Smooth muscle cell of the brain vasculature (primary cell): ENCODE measurements around the gene PLCD4.

Source experiments
- DNase-seq: peaks from one replicate; pipeline ENCODE4 v3.0.0-alpha.2; 2012; ENCODE audit warnings: low read depth, low spot score

The PLCD4 gene

DNA sequence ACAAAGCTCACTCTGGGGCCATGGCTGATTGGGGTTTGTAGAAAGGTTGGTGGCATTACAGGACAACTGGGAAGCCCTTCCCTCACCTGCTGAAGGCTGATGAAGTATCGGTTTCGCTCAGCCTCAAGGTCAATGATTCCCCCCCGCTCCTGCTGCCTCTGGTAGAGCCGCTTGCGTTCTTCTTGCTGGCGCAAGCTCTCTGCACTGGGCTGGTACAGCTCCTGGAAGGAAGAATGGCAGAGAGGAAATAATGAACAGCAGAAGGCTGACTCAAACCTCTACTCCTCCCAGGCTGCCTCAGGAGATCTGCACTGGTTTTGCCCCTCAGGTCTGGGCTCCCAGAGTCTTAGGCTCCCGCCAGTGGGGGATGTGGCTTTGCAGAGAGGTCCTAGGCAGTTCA is 57.0 kb downstream of the PLCD4 start:
- DNase-seq = no peak

DNA sequence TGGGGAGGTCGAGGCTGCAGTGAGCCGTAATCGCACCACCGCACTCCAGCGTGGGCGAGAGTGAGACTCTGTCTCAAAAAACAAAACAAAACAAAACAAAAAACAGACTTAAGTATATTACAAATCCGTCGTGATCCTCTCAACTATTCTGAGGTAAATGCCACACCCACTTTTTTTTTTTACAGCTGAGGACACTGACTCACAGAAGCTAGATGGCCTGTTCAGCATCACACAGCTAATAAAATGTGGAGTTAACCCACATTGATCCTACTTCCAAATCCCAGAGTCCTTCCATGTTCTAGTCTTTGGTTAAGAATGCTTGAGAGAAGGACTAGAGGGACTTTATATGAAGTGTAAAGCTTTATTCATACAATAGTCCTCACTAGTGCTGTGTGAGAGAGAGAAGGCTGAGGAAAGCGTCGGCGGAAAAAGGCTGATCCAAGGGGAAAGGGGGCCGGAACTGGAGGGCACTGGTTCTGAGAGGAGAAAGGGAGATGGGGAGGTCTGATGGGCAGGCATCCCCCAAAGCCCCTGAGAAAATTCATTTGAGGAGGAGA is 63.5 kb downstream of the PLCD4 start:
- DNase-seq = no peak

GRCh38 chr2:218671654-218672566 is 64.2 kb downstream of the PLCD4 start, which contains the start of the genes RNF25 and STK36:
TSS of gene RNF25 (minus strand) at chr2:218672002. CDS start at chr2:218671970, 32 bp downstream.
TSS of gene STK36 (plus strand) at chr2:218672086. CDS start at chr2:218672830, 744 bp downstream.
- peak; percentile 71 for DNase-seq

DNA sequence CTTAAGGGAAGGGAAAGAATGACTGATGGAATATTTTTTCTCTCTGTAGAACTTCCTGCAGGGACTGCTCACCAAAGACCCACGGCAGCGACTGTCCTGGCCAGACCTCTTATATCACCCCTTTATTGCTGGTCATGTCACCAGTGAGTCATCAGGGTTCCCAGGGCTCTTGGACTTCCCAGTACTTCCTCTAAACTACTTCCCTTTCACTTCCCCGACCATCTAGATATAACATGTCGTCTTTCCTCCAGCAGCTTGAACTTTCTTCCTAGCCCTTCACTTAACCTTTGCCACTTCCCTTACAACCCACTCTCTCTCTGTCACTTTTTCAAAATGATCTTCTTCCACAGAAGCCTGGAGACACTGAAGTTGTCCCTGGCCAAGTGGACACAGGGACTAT is 71.4 kb downstream of the PLCD4 start:
- DNase-seq = no peak

- no peak for DNase-seq
Measured at GRCh38 chr2:218680061-218680460, 72.4 kb downstream of the PLCD4 start.
